ENCODE measurements around the gene FRMD5. TPM values are rescaled to one million over a fixed set of nuclear protein-coding genes. Genes with fewer than 3 reads are reported as not detected.

The FRMD5 gene
- total RNA-seq, 1 experiment from 2014 or later: 3.9 TPM

- H2BK20ac ChIP-seq (ENCODE audit: low read depth, low read length, poor library complexity, severe bottlenecking): no peak overlapping the region
- no CpG with 5 or more reads among the region's 3 CpGs for WGBS (ENCODE audit: extremely low coverage, insufficient read length, low lambda C conversion rate)
- no peaks in the 10 kb centered on the region for H3K23me2 ChIP-seq (ENCODE audit: insufficient read length, low read depth, low read length, poor library complexity, severe bottlenecking)
- H3K79me1 ChIP-seq (ENCODE audit: insufficient read depth, low read depth, low read length, poor library complexity, severe bottlenecking): no peaks in the 10 kb centered on the region
- no peak for TF ChIP-seq CTCF (conservative IDR thresholded peaks at IDR 0.05)
- no peak overlapping the region for H3K27ac ChIP-seq (ENCODE audit: insufficient read length, low read depth, low read length)
- no peaks in the 10 kb centered on the region for H4K20me1 ChIP-seq (ENCODE audit: control insufficient read depth, insufficient read depth, insufficient read length)
- H3K56ac ChIP-seq (ENCODE audit: insufficient read length, low read depth, low read length): no peak overlapping the region
- DNase-seq: no peak
- no peaks in the 10 kb centered on the region for H3K27me3 Mint-ChIP-seq (ENCODE audit: low read depth)
- no peaks in the 10 kb centered on the region for H3K79me2 ChIP-seq (ENCODE audit: insufficient read depth, low read length)
- H3T11ph ChIP-seq (ENCODE audit: low read length): no peak overlapping the region
- H2BK12ac ChIP-seq (ENCODE audit: insufficient read length, low read depth, low read length): no peak overlapping the region
- H2AK5ac ChIP-seq (ENCODE audit: insufficient read length, low read length): no peak overlapping the region
- peaks cover 4 to 5% of the 10 kb centered on the region in 2 experiments; a peak in 3 of 4 replicates for H3K4me1 Mint-ChIP-seq
- H3K14ac ChIP-seq (ENCODE audit: insufficient read depth, low read length): no peak overlapping the region
- no peak overlapping the region for H2BK5ac ChIP-seq (ENCODE audit: insufficient read length, low read length)
- no peak overlapping the region for H4K8ac ChIP-seq (replicated peaks; ENCODE audit: insufficient read length, low read depth, low read length)
- H3K9me3 ChIP-seq (ENCODE audit: control insufficient read depth, low read depth, low read length): no peaks in the 10 kb centered on the region
- no peak overlapping the region for H2BK120ac ChIP-seq (ENCODE audit: low read depth, low read length, poor library complexity, severe bottlenecking)
- no peak overlapping the region for H2BK15ac ChIP-seq (ENCODE audit: low read depth, low read length)
- no peak overlapping the region for H4K5ac ChIP-seq (ENCODE audit: insufficient read length, low read depth, low read length)
- no peak overlapping the region for H3K18ac ChIP-seq (ENCODE audit: insufficient read length, low read depth, low read length)
- H3K9me3 Mint-ChIP-seq: no peaks in the 10 kb centered on the region; a peak in 1 of 5 replicates
- peaks cover 0 to 1% (median 0%) of the 10 kb centered on the region in 3 experiments; a peak in 2 of 7 replicates for H3K36me3 Mint-ChIP-seq (ENCODE audit: insufficient read depth in 1 of 3, low read depth in 3 of 3)
- H2AFZ ChIP-seq (ENCODE audit: low read length): no peak overlapping the region
- H3K23ac ChIP-seq (ENCODE audit: insufficient read length, low read depth, low read length): no peak overlapping the region
- no peaks in the 10 kb centered on the region for H3K27me3 ChIP-seq (ENCODE audit: insufficient read depth, low read length)
- no peak overlapping the region for H4K91ac ChIP-seq (ENCODE audit: insufficient read length, low read depth, low read length)
- no peak overlapping the region for H3K27ac Mint-ChIP-seq
- no peak overlapping the region for H3K9ac ChIP-seq (ENCODE audit: extremely low read depth, insufficient read length, low read length)
- no peak overlapping the region for H3K4ac ChIP-seq (ENCODE audit: low read depth, low read length)
- H3K4me1 ChIP-seq (ENCODE audit: insufficient read depth, low read length): no peaks in the 10 kb centered on the region
- no peak overlapping the region for H3K4me2 ChIP-seq (ENCODE audit: insufficient read depth, insufficient read length, low read length)
- H3K4me3 Mint-ChIP-seq: no peak overlapping the region
Observed at GRCh38 chr15:43968551-43968950, 226.5 kb downstream of the FRMD5 start.
